Gastrocnemius medialis (tissue), 4 donors: Measurements from ENCODE around the gene PRPF31.

Experiments
- POLR2A ChIP-seq, 2 donors: fragments of 450-650 bp; IDR thresholded peaks; one replicate each; pipeline ENCODE4 v1.6.1; 2017; ENCODE audit warnings: antibody characterized with exemption in 2 of 2, mild to moderate bottlenecking in 2 of 2, moderate library complexity in 2 of 2
- TF ChIP-seq, protein P1 (sequence below), 5 experiments: fragments of 450-650 bp in 3 of 5; fragments of 200-600 bp in 2 of 5; sonication (generic) in 2 of 5; IDR thresholded peaks in 4 of 5; conservative IDR thresholded peaks in 1 of 5; 1 replicate in 4 of 5; 2 replicates in 1 of 5; pipeline ENCODE4 v1.5.1; 2016 to 2019; ENCODE audit warnings: antibody characterized with exemption in 5 of 5, mild to moderate bottlenecking in 3 of 5, moderate library complexity in 3 of 5

DNA sequence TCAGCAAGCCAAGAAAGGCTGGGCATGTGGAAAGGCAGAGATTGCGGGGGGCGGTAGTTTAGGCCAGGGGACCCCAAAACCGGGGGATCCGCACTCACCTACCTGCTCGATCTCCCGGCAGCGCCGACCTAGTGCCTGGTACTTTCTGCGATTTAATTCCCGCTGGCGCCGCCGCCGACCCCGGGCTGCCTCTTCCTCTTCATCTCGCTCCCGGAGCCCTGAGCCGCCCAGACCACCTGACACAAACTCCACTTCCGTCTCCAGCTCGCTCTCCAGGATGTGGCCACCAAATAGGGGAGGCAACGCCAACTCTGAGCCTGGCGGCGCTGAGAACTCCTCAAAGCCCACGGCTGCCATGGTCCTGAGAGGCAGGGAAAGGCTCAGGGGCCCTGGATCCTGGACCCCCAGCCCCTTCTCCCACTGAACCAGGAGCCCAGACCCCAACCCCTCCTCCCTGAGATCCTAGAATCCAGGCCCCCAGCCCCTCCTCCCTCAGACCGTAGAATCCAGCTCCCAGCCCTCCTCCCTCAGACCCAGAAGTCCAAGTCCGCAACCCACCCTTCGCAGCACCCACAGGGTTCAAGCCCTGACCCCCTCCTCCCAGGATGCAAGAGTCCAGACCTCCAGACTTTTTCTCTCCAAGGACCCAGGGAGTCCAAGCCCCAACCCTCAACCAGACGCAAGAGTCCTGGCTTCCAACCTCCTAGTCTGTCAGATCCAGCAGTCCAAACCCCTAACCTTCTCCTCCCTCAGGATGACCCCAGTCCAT lies 1.0 kb upstream of the PRPF31 start:
- no peak for TF ChIP-seq POLR2A (IDR thresholded peaks at IDR 0.05)
- TF ChIP-seq, protein P1, sequence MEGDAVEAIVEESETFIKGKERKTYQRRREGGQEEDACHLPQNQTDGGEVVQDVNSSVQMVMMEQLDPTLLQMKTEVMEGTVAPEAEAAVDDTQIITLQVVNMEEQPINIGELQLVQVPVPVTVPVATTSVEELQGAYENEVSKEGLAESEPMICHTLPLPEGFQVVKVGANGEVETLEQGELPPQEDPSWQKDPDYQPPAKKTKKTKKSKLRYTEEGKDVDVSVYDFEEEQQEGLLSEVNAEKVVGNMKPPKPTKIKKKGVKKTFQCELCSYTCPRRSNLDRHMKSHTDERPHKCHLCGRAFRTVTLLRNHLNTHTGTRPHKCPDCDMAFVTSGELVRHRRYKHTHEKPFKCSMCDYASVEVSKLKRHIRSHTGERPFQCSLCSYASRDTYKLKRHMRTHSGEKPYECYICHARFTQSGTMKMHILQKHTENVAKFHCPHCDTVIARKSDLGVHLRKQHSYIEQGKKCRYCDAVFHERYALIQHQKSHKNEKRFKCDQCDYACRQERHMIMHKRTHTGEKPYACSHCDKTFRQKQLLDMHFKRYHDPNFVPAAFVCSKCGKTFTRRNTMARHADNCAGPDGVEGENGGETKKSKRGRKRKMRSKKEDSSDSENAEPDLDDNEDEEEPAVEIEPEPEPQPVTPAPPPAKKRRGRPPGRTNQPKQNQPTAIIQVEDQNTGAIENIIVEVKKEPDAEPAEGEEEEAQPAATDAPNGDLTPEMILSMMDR (IDR thresholded peaks at IDR 0.05 in 4 of 5, conservative IDR thresholded peaks at IDR 0.05 in 1 of 5) = no peak
